Measurements from ENCODE around the gene ATF7.

ATF7 gene

GRCh38 chr12:53467082-53467481, 159.1 kb downstream of the ATF7 start:
- TF ChIP-seq CTCF (IDR thresholded peaks at IDR 0.05; ENCODE audit: low read depth, low read length): no peak
- DNase-seq (ENCODE audit: extremely low read depth, low read depth): no peak

GRCh38 chr12:53466640-53467039, 159.5 kb downstream of the ATF7 start:
- no peak for TF ChIP-seq CTCF (IDR thresholded peaks at IDR 0.05; ENCODE audit: low read depth, low read length)

GRCh38 chr12:53465679-53466078, 160.5 kb downstream of the ATF7 start:
- no peak for DNase-seq (ENCODE audit: extremely low read depth, low read depth)
- no peak; the same call in 1 of the 2 replicates for TF ChIP-seq CTCF (IDR thresholded peaks at IDR 0.05; ENCODE audit: low read depth, low read length)

More at GRCh38 chr12:53466640-53467039, 159.5 kb downstream of the ATF7 start:
- no peak for DNase-seq (ENCODE audit: extremely low read depth, low read depth)

GRCh38 chr12:53464685-53465418, 161.3 kb downstream of the ATF7 start:
- DNase-seq (ENCODE audit: extremely low read depth, low read depth): no peak
- no peak for TF ChIP-seq CTCF (IDR thresholded peaks at IDR 0.05; ENCODE audit: low read depth, low read length)

- TF ChIP-seq CTCF (IDR thresholded peaks at IDR 0.05; ENCODE audit: low read depth, low read length): no peak
- no peak for DNase-seq (ENCODE audit: extremely low read depth, low read depth)
These were observed 162.2 kb downstream of the ATF7 start for GRCh38 chr12:53463802-53464560.

GRCh38 chr12:53462935-53463334, 163.2 kb downstream of the ATF7 start:
- DNase-seq (ENCODE audit: extremely low read depth, low read depth): no peak
- no peak for TF ChIP-seq CTCF (IDR thresholded peaks at IDR 0.05; ENCODE audit: low read depth, low read length)

GRCh38 chr12:53461591-53461990, 164.6 kb downstream of the ATF7 start:
- TF ChIP-seq CTCF (IDR thresholded peaks at IDR 0.05; ENCODE audit: low read depth, low read length): no peak
- DNase-seq (ENCODE audit: extremely low read depth, low read depth): no peak

All from AG09319 (cell line).